Adipocyte (in vitro differentiated cells): ENCODE results near the gene GID4.

Source experiments
- DNase-seq: peaks from one replicate; pipeline ENCODE4 v3.0.0-alpha.2; 2015; ENCODE audit warnings: low read depth
- H3K27me3 ChIP-seq: replicated peaks from 2 replicates; pipeline ENCODE4 v1.7.0; 2013; ENCODE audit warnings: mild to moderate bottlenecking, low read length, moderate library complexity; ENCODE audit not compliant: control insufficient read depth, insufficient read depth
- H3K36me3 ChIP-seq: 2 replicates; pipeline ENCODE4 v1.7.0; 2013; ENCODE audit warnings: low read length, mild to moderate bottlenecking, moderate library complexity; ENCODE audit not compliant: control insufficient read depth, insufficient read depth, severe bottlenecking
- H3K4me1 ChIP-seq: 2 replicates; pipeline ENCODE4 v1.7.0; 2013; ENCODE audit warnings: mild to moderate bottlenecking, low read length, moderate library complexity; ENCODE audit not compliant: control insufficient read depth, insufficient read depth
- H3K4me3 ChIP-seq: 2 replicates; pipeline ENCODE4 v1.7.0; 2013; ENCODE audit warnings: mild to moderate bottlenecking, low read length, moderate library complexity
- H3K9ac ChIP-seq: 2 replicates; pipeline ENCODE4 v1.7.0; 2013; ENCODE audit warnings: mild to moderate bottlenecking, low read length, moderate library complexity
- H3K9me3 ChIP-seq: 2 replicates; pipeline ENCODE4 v1.7.0; 2013; ENCODE audit warnings: mild to moderate bottlenecking, low read length, moderate library complexity; ENCODE audit not compliant: control insufficient read depth

Gene GID4

DNA sequence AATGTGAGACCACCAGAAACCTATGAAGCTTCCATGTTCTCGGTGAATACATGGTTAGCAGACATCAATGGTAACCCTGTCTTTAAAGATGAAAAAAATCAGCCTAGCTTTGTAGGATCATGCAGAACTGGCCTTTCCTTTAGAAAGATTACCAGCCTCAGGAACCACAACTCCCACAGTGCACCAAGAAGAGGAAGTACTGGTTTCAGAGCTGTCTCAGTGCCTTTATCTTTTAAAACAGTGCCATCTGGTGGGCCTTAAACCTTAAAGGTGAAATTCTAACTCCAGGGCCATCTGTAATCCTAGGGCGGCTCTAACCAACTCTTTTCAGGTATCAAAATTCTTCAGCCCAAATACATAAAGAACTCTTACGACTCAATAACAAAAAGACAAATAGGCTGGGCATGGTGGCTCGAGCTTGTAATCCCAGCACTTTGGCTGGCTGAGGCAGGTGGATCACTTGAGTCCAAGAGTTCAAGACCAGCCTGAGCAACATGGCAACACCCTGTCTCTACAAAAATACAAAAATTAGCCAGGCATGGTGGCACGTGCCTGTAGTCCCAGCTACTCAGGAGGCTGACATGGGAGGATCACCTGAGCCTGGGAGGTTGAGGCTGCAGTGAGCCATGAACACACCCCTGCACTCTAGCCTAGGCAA is 5.6 kb upstream of the GID4 start:
- H3K9me3 ChIP-seq = no peaks in the 10 kb centered on the region
- no peaks in the 10 kb centered on the region for H3K27me3 ChIP-seq
- no peak overlapping the region for H3K9ac ChIP-seq
- DNase-seq = peak; percentile 92
- no peak overlapping the region for H3K4me3 ChIP-seq
- peaks cover 16% of the 10 kb centered on the region for H3K4me1 ChIP-seq
- H3K36me3 ChIP-seq = no peaks in the 10 kb centered on the region

DNA sequence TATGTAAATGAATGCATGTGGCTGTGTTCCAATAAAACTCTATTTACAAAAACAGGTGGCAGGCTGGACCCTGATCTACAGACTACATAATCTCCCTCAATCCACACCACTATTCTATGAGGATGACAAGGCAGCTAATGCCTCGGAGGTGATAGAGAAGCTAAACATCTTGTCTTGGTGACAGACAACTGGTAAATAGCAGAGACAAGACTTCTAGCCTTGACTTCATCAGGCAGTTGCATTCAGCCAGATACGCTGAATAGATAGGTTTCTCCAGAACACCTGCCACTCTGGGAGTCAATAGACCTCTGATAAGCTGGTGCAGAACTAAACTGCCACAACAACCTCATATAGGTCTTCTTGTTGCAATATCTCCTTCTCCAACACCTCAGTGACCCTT is 3.5 kb upstream of the GID4 start:
- no peak overlapping the region for H3K9ac ChIP-seq
- H3K27me3 ChIP-seq = no peaks in the 10 kb centered on the region
- H3K4me1 ChIP-seq = peaks cover 22% of the 10 kb centered on the region
- no peaks in the 10 kb centered on the region for H3K9me3 ChIP-seq
- H3K4me3 ChIP-seq = no peak overlapping the region
- H3K36me3 ChIP-seq = no peaks in the 10 kb centered on the region
- DNase-seq = no peak

DNA sequence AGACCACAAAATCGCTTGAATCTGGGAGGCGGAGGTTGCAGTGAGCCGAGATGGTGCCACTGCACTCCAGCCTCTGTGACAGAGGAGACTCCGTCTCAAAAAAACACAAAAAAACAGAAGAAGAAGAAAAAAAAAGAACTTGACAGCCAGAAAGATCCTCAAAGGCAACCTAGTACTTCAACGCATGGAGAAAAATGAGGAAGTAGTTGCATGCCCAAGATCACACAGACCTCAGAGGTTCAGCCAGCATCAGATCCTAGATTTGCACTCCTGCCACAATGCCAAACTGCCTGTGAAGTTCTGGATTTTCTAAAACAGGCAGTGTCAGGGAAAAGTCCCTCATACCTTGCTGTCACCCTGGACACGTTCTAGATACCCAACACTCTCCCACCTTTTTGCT is 1.7 kb upstream of the GID4 start:
- peaks cover 31% of the 10 kb centered on the region for H3K4me1 ChIP-seq
- H3K36me3 ChIP-seq = no peaks in the 10 kb centered on the region
- DNase-seq = no peak
- no peaks in the 10 kb centered on the region for H3K9me3 ChIP-seq
- H3K4me3 ChIP-seq = no peak overlapping the region
- no peaks in the 10 kb centered on the region for H3K27me3 ChIP-seq
- H3K9ac ChIP-seq = peak overlapping the region; percentile 93

DNA sequence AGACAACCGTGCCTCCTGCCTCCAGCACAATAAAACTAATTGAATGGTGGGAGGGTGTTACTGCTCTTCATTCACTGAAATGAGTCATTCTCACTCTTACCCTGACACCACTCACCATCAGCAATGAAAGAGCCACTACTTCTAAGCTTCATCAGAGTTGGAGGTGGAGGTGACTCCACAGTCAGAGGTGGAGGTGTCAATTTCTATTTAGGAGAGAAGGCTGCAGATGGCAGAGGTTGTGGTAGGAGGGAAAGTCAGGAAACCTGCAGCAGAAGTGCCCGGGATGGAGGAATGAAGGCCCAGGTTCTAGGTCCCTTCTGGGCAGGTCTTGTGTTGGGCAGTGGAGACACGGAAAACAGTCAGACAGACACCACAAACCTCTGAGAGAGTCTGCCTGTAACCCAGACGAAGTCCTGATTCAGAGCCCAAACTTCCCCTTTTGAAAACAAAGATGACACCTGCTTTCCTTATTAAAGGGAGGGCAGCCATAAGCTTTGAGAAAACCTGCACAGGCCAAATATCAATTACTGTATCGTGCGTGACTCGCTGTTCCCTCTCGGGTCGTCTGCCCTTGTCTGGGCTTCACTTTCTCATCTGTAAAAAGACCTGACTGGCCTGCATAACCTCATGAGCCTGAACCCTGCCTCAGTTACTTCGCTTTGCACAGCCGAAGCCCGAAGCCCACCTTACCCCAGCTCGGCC is 908 bp upstream of the GID4 start:
- H3K27me3 ChIP-seq = no peaks in the 10 kb centered on the region
- peak; percentile 36 for DNase-seq
- no peaks in the 10 kb centered on the region for H3K36me3 ChIP-seq
- peak overlapping the region; percentile 98 for H3K4me3 ChIP-seq
- H3K9ac ChIP-seq = peak overlapping the region; percentile 93
- peaks cover 33% of the 10 kb centered on the region for H3K4me1 ChIP-seq
- no peaks in the 10 kb centered on the region for H3K9me3 ChIP-seq

DNA sequence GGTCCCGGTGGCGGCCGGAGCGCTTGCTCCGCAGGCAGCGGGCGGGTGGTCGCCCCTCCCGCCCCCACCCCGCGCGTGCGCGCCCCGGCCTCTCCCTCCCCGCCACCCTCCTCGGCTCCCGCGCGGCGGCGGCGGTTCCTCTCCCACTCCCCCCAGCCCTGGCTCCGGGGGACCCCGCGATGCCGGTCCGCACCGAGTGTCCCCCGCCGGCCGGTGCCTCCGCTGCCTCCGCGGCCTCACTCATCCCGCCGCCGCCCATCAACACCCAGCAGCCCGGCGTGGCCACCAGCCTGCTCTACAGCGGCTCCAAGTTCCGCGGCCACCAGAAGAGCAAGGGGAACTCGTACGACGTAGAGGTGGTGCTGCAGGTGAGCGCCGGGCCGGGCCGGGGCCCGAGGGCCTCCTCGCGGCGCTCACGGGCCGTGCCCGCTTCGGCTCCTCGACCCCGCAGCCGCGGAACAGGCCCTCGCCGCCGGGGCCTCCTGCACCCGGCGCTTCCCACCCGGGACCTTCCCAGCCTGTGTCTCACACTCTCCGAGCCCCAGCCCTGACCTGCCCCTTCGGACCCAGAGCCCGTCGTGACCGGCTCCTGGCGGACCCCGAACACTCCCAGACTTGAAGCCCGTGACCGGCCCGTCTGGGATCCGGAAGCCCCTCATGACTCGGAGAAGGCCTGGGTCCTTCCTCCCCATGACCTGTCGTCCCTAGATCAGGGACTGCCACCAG is 490 bp downstream of the GID4 start:
- H3K4me1 ChIP-seq = peaks cover 34% of the 10 kb centered on the region
- no peak for DNase-seq
- no peaks in the 10 kb centered on the region for H3K36me3 ChIP-seq
- H3K9me3 ChIP-seq = no peaks in the 10 kb centered on the region
- H3K9ac ChIP-seq = peak overlapping the region; percentile 92
- H3K4me3 ChIP-seq = peak overlapping the region; percentile 98
- no peaks in the 10 kb centered on the region for H3K27me3 ChIP-seq

DNA sequence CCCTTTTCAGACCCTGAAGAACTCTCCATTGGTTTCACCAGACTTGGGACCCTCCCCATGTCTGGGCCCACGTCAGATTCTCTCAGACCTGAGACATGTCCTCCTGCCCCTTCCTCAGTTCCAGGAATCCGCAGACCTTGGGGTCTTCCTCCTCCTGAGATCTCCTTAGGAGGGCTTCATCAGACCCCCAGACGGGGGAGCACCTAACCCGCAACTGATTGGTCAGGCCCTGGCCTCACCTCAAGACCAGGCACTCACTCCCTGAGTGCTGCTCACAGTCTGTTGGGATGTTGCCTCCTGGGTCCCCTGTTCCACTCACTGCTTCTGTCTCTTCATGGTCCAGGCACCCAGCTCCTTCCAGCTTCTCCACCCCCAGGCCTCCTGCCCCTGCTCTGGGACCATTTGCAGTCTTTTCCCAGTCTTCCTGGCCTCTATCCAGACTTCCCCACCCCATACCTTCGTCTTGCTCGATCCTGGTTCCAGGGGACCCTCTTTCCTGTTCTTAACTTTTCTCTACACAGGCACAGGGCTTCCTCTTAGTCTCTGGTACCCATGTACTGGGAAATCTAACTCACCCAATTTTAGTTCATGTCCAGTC is 1.2 kb downstream of the GID4 start:
- H3K27me3 ChIP-seq = no peaks in the 10 kb centered on the region
- no peaks in the 10 kb centered on the region for H3K9me3 ChIP-seq
- H3K9ac ChIP-seq = peak overlapping the region; percentile 92
- peaks cover 34% of the 10 kb centered on the region for H3K4me1 ChIP-seq
- H3K4me3 ChIP-seq = peak overlapping the region; percentile 98
- H3K36me3 ChIP-seq = peaks cover 5% of the 10 kb centered on the region
- DNase-seq = peak; percentile 3

DNA sequence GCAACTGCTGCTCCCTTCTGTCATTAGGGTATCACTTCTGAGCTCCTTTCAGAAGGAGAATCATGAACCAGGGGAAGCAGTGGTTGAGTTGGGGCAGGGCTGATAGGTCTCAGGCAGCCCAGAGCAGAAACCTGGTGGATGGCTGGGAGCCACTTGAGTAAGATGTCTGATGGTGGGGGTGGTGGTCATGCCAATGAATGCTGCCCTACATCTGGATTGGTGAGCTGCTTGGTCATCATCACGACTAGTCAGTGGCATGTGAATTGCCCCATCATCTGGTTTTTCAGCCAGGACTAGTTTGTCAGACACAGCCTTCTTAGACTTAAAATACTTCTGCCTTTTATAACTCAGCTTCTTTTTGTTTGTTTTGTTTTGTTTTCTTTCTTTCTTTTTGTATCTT is 2.6 kb downstream of the GID4 start:
- Histone ChIP-seq H3K36me3 (peaks cover 14% of the 10 kb centered on the region), H3K27me3 (no peaks in the 10 kb centered on the region), H3K9me3 (no peaks in the 10 kb centered on the region), H3K4me3 (peak overlapping the region; percentile 2), H3K4me1 (peaks cover 34% of the 10 kb centered on the region), H3K9ac (peak overlapping the region; percentile 50)
- peak; percentile 72 for DNase-seq

DNA sequence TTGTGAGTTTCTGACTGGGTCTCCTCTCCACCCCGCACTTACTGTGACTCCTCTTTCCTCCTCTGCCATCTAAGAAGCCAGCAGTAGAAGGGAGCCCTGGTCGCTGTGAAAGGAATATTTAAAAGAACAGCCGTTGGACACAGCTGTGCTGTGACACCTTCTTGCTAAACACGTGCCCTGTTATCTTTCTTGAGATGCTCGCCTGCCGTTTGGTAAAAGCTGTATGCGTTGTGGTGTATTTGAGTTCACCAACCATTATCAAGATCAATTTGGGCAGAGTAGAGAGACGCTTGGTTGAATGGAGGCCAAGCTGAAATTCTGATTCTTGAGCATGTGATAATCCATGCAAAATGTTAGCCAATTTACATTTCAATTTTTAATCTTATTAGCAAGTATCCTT is 3.8 kb downstream of the GID4 start:
- peaks cover 24% of the 10 kb centered on the region for H3K36me3 ChIP-seq
- H3K4me3 ChIP-seq = no peak overlapping the region
- H3K9me3 ChIP-seq = no peaks in the 10 kb centered on the region
- DNase-seq = no peak
- H3K9ac ChIP-seq = no peak overlapping the region
- no peaks in the 10 kb centered on the region for H3K27me3 ChIP-seq
- H3K4me1 ChIP-seq = peaks cover 33% of the 10 kb centered on the region

DNA sequence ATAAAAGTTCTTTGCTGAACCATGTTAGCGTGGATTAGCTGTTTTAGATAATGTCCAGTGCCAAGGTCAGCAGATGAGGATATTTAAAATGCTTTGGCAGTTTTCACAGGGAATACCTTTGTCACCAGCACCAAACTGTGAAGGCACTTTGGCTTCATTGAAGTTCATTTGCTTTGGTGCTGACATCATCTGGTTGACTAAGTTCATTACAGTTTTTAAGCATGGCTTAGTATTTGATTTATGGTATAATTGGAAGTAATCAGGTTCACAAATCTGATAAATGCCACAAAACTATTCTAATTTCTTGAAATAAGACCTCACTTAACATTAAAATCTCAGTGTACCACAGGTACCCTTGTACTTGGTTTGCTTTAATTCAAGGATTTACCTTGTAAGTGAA is 4.3 kb downstream of the GID4 start:
- Histone ChIP-seq H3K4me3 (no peak overlapping the region), H3K9ac (no peak overlapping the region), H3K4me1 (peaks cover 28% of the 10 kb centered on the region), H3K27me3 (no peaks in the 10 kb centered on the region), H3K9me3 (no peaks in the 10 kb centered on the region), H3K36me3 (peaks cover 24% of the 10 kb centered on the region)
- DNase-seq = peak; percentile 45

DNA sequence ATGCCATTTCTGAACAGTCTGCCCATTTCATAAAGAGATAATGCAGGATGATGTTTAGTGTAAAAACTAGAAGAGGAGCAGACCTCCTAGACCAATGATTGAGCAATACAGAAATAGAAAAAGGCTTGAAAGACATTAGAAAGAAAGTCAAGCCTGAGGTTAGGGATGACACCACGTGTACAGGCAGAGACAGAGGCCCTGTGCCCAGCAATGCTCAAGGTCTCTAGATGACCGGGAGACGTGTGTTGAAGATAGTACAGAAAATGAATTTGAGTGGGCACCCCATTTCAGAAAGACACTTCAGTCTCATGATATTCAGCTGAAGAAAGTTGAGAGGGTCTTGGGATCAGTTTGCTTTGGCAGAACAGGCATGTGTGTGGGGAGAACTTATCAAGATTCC is 5.4 kb downstream of the GID4 start:
- H3K4me1 ChIP-seq = peaks cover 28% of the 10 kb centered on the region
- no peak overlapping the region for H3K9ac ChIP-seq
- H3K4me3 ChIP-seq = no peak overlapping the region
- peaks cover 24% of the 10 kb centered on the region for H3K36me3 ChIP-seq
- H3K9me3 ChIP-seq = no peaks in the 10 kb centered on the region
- H3K27me3 ChIP-seq = no peaks in the 10 kb centered on the region
- DNase-seq = no peak

DNA sequence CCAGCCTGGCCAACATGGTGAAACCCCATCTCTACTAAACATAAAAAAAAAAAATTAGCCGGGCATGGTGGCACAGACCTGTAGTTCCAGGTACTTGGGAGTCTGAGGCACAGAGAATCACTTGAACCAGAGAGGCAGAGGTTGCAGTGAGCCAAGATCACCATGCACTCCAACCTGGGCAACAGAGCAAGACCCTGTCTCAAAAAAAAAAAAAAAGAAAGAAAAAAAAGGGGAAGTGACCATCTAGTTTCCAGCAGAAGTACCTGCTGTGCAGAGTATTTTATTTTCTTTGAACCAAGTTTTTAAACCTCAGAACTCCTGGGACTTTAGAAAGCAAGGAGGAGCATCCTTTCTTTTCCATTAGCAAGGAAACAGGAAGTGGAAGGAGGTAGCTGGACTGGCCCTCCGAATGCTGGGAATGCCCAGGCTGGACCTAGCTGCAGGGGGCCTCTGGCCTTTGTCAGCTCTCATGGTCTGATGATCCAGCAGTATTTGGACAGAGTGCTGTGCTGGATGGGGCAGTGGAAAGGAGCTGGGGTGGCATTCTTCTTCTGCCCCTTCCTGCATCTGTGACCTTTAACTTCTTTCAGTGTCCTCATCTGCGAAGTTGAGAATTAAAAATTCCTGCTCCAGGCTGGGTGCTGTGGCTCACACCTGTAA is 6.6 kb downstream of the GID4 start:
- H3K4me3 ChIP-seq = no peak overlapping the region
- no peak for DNase-seq
- H3K36me3 ChIP-seq = peaks cover 35% of the 10 kb centered on the region
- H3K27me3 ChIP-seq = no peaks in the 10 kb centered on the region
- H3K9me3 ChIP-seq = no peaks in the 10 kb centered on the region
- H3K9ac ChIP-seq = no peak overlapping the region
- H3K4me1 ChIP-seq = peaks cover 20% of the 10 kb centered on the region
